Kasumi-1 (cell line): ENCODE data around the gene ABCA9.
"Not testable (repeated sequence)": the region's sequence is repeated elsewhere in the genome, so short reads cannot be mapped to it uniquely, and the experiment has no call there.

Experiments used
- DNase-seq, 2 experiments: peaks; one replicate each; lab custom pipeline; 2025; lab: John Stamatoyannopoulos, UW

The ABCA9 gene, protein sequence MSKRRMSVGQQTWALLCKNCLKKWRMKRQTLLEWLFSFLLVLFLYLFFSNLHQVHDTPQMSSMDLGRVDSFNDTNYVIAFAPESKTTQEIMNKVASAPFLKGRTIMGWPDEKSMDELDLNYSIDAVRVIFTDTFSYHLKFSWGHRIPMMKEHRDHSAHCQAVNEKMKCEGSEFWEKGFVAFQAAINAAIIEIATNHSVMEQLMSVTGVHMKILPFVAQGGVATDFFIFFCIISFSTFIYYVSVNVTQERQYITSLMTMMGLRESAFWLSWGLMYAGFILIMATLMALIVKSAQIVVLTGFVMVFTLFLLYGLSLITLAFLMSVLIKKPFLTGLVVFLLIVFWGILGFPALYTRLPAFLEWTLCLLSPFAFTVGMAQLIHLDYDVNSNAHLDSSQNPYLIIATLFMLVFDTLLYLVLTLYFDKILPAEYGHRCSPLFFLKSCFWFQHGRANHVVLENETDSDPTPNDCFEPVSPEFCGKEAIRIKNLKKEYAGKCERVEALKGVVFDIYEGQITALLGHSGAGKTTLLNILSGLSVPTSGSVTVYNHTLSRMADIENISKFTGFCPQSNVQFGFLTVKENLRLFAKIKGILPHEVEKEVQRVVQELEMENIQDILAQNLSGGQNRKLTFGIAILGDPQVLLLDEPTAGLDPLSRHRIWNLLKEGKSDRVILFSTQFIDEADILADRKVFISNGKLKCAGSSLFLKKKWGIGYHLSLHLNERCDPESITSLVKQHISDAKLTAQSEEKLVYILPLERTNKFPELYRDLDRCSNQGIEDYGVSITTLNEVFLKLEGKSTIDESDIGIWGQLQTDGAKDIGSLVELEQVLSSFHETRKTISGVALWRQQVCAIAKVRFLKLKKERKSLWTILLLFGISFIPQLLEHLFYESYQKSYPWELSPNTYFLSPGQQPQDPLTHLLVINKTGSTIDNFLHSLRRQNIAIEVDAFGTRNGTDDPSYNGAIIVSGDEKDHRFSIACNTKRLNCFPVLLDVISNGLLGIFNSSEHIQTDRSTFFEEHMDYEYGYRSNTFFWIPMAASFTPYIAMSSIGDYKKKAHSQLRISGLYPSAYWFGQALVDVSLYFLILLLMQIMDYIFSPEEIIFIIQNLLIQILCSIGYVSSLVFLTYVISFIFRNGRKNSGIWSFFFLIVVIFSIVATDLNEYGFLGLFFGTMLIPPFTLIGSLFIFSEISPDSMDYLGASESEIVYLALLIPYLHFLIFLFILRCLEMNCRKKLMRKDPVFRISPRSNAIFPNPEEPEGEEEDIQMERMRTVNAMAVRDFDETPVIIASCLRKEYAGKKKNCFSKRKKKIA (N-terminal part only)

DNA sequence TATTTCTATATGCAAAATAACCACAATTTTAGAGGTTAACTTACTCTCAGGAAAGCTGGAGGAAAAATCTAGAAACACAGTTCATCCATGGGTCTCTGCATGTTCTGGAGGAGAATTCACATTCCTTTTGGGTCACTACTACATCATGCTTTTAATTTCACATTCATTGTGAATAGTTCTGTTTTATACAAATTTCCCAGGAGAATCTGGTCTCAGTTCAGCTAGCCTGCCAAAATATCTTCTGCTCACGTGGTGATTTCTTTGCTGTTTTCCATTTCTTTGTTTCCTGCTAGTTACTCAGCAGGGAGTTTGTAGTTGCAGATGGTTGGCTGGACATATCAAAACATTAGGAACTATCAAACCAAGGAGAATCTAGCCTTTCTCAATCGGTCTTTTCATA is at the start of gene ABCA9:
Gene ABCA9 (minus strand): TSS at position 106 of the 400 bp plus-strand sequence. CDS start 9,801 bp downstream, outside the sequence.
- DNase-seq, result no peak

GRCh38 chr17:69105907-69106730 is 45.4 kb upstream of the ABCA9 start:
- no peak for DNase-seq

- DNase-seq, result no peak
Observed at GRCh38 chr17:69103557-69104233, 43.0 kb upstream of the ABCA9 start.

- DNase-seq, result no peak
Observed at GRCh38 chr17:69098625-69099024, 37.9 kb upstream of the ABCA9 start.

GRCh38 chr17:69096541-69096940 is 35.8 kb upstream of the ABCA9 start:
- DNase-seq, result no peak

DNA sequence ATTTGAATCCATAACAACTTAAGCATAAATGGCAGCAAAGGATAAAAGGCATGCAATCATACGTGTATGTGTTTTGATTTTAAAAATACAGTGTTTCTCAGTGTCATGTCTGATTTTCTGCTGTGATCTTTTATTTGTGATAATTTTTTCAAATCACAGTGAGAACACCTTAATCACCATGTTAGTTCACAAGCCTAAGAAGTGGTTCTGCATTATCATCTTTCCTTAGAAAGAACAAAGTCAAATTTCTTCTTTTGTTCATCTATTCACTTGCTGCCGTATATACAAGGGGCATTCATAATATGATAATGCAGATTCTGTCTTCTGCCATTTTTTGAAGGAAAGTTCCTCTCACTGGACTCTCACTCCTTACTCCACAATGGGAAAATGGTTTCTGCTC is 33.3 kb upstream of the ABCA9 start:
- no peak for DNase-seq

DNA sequence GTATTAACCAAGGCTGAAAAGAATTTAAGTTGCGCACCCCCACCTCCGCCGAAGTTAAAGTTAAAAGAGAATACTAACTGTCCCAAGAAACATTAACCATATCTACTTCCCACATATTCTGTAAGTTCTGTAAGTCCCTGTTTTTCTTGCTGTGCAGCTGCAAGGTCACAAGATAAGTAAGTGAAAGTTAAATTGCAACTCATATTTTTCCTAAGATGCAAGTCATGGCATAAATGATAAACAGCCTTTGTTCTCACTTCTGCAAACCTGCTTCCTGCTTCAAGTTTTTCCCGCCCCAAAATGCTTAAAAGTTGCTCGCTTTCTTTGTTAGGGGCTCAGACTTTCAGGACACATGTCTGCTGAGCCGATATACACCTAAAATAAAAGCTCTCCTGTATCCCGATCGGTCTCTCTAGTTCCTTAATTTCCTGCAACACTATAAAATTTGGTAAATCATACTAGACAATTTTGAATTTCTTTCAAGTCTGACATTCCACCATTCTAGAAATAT is 32.6 kb upstream of the ABCA9 start:
- no peak for DNase-seq

- no peak for DNase-seq
Observed at GRCh38 chr17:69090365-69090764, 29.6 kb upstream of the ABCA9 start.

GRCh38 chr17:69088643-69089200 is 28.0 kb upstream of the ABCA9 start:
- DNase-seq, result no peak

DNA sequence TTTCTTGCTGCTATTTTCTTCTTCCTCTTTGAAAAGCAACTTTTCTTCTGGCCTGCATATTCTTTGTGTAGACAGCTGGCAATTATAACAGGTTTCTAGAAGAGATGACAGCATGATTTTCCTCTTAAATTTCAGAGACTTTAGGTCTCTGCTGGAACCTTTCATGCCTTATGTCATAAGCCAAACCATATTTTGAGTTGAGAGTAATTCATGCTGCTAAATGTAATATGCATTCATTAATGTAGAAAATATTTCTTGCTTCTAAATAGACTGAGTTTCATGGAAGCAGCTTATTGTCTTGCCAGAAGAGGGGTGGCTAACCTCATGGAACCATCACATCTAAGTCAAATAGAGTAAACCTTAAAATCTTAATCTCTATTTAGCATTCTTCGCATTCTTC is 25.9 kb upstream of the ABCA9 start:
- no peak for DNase-seq

GRCh38 chr17:69084911-69085310 is 24.2 kb upstream of the ABCA9 start:
- DNase-seq, result peak in 1 of 2 experiments; percentile 32

DNA sequence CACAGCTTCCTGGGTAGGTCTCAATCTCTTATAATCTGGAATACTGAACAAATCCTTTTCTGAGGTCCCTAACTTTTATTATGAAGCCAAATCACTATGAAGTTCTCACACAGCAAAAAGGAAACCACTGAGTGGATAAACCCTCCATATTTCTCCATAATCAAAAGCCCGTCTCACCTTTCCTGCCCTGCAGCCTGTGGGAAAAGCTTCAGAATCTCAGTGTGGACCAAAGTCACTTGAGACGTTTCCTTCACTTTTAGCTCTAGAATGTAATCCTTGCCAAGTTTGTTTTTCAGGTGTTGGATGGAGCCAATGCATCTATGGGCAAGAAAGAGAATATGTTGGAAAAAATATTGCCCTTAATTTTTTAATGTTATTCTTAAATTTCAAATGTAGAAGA is 22.0 kb upstream of the ABCA9 start:
- DNase-seq, result no peak

DNA sequence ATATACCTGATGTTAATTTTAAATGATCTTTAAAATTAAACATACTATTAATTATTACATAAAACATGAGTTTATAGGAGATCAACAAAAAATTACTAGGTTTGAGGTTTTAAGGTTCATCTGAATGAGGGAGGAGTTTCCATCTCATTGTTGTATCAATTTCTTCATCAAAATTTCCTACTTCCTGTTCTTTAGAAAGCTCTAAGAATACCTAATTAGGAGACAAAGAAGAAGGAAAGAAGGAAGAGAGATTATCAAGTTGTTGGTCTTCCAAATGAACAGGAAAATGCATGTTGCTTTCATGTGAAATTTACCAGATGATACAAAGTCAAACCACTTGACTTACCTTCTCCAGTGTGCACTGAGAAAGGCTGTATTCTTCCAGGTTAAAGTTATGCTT is 18.1 kb upstream of the ABCA9 start:
- DNase-seq, result no peak

DNA sequence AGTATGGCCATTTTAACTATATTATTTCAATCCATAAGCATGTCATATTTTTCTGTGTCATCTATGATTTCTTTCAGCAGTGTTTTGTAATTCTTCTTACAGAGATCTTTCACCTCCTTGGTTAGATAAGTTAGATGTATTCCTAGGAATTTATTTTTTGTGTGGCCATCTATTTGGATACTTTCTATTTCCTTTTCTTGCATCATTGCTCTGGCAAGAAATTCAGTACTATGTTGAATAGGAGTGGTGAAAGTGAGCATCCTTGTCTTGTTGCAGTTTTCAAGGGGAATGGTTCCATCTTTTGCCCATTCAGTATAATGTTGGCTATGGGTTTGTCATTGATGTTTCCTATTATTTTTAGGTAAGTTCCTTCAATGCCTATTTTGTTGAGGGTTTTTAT is 15.1 kb upstream of the ABCA9 start:
- DNase-seq, result no peak

DNA sequence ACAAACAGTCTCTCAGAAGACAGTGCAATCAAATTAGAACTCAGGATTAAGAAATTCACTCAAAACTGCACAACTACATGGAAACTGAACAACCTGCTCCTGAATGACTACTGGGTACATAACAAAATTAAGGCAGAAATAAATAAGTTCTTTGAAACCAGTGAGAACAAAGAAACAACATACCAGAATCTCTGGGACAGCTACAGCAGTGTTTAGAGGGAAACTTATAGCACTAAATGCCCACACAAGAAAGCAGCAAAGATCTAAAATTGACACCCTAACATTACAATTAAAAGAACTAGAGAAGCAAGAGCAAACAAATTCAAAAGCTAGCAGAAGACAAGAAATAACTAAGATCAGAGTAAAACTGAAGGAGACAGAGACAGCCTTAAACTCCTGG is 12.7 kb upstream of the ABCA9 start:
- DNase-seq, result not testable (repeated sequence)

DNA sequence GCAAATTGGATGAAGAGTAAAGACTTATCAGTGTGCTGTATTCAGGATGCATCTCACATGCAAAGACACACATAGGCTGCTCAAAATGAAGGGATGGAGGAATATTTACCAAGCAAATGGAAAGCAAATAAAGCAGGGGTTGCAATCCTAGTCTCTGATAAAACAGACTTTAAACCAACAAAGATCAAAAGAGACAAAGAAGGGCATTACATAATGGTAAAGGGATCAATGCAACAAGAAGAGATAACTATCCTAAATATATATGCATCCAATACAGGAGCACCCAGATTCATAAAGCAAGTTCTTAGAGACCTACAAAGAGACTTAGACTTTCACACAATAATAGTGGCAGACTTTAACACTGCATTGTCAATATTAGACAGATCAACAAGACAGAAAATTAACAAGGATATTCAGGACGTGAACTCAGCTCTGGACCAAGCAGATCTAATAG is 12.1 kb upstream of the ABCA9 start:
- not testable (repeated sequence) for DNase-seq

- DNase-seq, result not testable (repeated sequence)
Observed at GRCh38 chr17:69071233-69071586, 10.5 kb upstream of the ABCA9 start.

DNA sequence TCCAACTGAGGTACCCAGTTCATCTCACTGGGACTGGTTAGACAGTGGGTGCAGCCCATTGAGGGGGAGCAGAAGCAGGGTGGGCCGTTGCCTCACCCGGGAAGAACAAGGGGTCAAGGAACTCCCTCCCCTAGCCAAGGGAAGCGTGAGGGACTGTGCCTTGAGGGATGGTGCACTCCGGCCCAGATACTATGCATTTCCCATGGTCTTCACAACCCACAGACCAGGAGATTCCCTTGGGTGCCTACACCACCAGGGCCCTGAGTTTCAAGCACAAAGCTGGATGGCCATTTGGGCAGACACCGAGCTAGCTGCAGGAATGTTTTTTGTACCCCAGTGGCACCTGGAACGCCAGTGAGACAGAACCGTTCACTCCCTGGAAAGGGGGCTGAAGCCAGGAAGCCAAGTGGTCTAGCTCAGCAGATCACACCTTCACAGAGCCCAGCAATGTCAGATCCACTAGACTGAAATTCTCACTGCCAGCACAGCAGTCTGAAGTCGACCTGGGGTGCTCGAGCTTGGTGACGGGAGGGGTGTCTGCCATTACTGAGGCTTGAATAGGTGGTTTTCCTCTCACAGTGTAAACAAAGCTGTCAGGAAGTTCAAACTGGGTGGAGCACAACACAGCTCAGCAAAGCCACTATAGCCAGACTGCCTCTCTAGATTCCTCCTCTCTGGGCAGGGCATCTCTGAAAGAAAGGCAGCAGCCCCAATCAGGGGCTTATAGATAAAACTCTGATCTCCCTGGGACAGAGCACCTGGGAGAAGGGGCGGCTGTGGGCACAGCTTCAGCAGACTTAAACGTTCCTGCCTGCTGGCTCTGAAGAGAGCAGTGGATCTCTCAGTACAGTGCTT is 9.9 kb upstream of the ABCA9 start:
- not testable (repeated sequence) for DNase-seq

DNA sequence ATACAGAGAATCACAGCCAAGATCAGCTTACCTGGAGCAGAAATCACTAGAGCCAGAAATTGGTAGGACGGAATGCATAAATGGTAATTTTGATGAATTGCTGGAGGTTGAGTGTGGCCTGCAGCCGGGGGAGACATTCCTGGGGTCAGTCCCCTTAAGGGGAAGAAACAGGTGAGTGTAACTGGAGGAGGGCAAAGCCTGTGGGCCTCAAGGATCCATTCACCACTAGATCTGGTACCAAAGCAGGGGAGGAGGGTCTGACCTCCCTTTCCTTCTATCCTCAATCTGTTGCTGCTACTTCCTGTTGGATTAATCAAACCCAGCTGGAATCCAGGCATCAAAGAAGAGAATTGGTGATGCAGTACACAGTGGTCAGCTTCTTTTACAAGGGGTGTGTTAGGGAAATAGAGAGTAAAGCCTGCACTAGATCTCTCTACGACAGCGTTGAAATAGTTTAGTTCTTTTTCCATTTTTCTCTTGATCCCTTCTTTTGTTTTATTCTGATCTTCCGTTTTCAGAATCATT is 8.6 kb upstream of the ABCA9 start:
- DNase-seq, result no peak
